ENCODE data around the gene MAST2.
"Not testable (repeated sequence)": the region's sequence is repeated elsewhere in the genome, so short reads cannot be mapped to it uniquely, and the experiment has no call there.

Gene MAST2

GRCh38 chr1:45814776-45815175 lies 11.4 kb downstream of the MAST2 start:
- DNase-seq (ENCODE audit: low read depth in 2 of 2) = no peak

- no peak for DNase-seq (ENCODE audit: low read depth in 2 of 2)
These were observed 12.5 kb downstream of the MAST2 start for GRCh38 chr1:45815667-45816458.

GRCh38 chr1:45820173-45820572 lies 16.8 kb downstream of the MAST2 start:
- DNase-seq (ENCODE audit: low read depth in 2 of 2) = no peak

GRCh38 chr1:45820788-45821187 lies 17.4 kb downstream of the MAST2 start:
- no peak for DNase-seq (ENCODE audit: low read depth in 2 of 2)

- DNase-seq (ENCODE audit: low read depth in 2 of 2) = no peak
These were observed 19.2 kb downstream of the MAST2 start for GRCh38 chr1:45822644-45823043.

- DNase-seq (ENCODE audit: low read depth in 2 of 2) = no peak
These were observed 21.2 kb downstream of the MAST2 start for GRCh38 chr1:45824607-45825006.

- no peak for DNase-seq (ENCODE audit: low read depth in 2 of 2)
These were observed 23.8 kb downstream of the MAST2 start for GRCh38 chr1:45827256-45827655.

- DNase-seq (ENCODE audit: low read depth in 2 of 2) = no peak
These were observed 25.4 kb downstream of the MAST2 start for GRCh38 chr1:45828841-45829240.

GRCh38 chr1:45833361-45833760 lies 29.9 kb downstream of the MAST2 start:
- no peak for DNase-seq (ENCODE audit: low read depth in 2 of 2)

GRCh38 chr1:45834689-45835088 lies 31.3 kb downstream of the MAST2 start:
- no peak for DNase-seq (ENCODE audit: low read depth in 2 of 2)

- no peak for DNase-seq (ENCODE audit: low read depth in 2 of 2)
These were observed 33.0 kb downstream of the MAST2 start for GRCh38 chr1:45836451-45836850.

GRCh38 chr1:45836861-45837260 lies 33.4 kb downstream of the MAST2 start:
- not testable (repeated sequence) for DNase-seq (ENCODE audit: low read depth in 2 of 2)

- DNase-seq (ENCODE audit: low read depth in 2 of 2) = not testable (repeated sequence)
These were observed 34.9 kb downstream of the MAST2 start for GRCh38 chr1:45838322-45838721.

- no peak for DNase-seq (ENCODE audit: low read depth in 2 of 2)
These were observed 37.3 kb downstream of the MAST2 start for GRCh38 chr1:45840704-45841103.

GRCh38 chr1:45842786-45843185 lies 39.4 kb downstream of the MAST2 start:
- DNase-seq (ENCODE audit: low read depth in 2 of 2) = no peak

- no peak for DNase-seq (ENCODE audit: low read depth in 2 of 2)
These were observed 40.1 kb downstream of the MAST2 start for GRCh38 chr1:45843474-45843905.

- DNase-seq (ENCODE audit: low read depth in 2 of 2) = not testable (repeated sequence)
These were observed 40.6 kb downstream of the MAST2 start for GRCh38 chr1:45844000-45844399.

- DNase-seq (ENCODE audit: low read depth in 2 of 2) = no peak
These were observed 43.5 kb downstream of the MAST2 start for GRCh38 chr1:45846931-45847330.

GRCh38 chr1:45848097-45848496 lies 44.7 kb downstream of the MAST2 start:
- no peak for DNase-seq (ENCODE audit: low read depth in 2 of 2)

GRCh38 chr1:45848714-45849113 lies 45.3 kb downstream of the MAST2 start:
- DNase-seq (ENCODE audit: low read depth in 2 of 2) = no peak

- DNase-seq (ENCODE audit: low read depth in 2 of 2) = no peak
These were observed 46.6 kb downstream of the MAST2 start for GRCh38 chr1:45850017-45850416.

- DNase-seq (ENCODE audit: low read depth in 2 of 2) = no peak
These were observed 51.3 kb downstream of the MAST2 start for GRCh38 chr1:45854724-45855123.

GRCh38 chr1:45857101-45857700 lies 53.8 kb downstream of the MAST2 start:
- DNase-seq (ENCODE audit: low read depth in 2 of 2) = no peak

Measured in stimulated activated CD4-positive, alpha-beta T cell treated with anti-CD3 and anti-CD28 coated beads, Interleukin-12 subunit alpha, Interleukin-12 subunit beta, amount 100 ng/mL, for 24 hours (primary cell).